ENCODE results near the gene BSDC1.

- TF ChIP-seq CTCF (IDR thresholded peaks at IDR 0.05; ENCODE audit: borderline replicate concordance, extremely low read depth, low read length, poor library complexity, severe bottlenecking), result no peak
- no peak for TF ChIP-seq EZH2 (IDR thresholded peaks at IDR 0.05; ENCODE audit: borderline replicate concordance, low read depth, low read length, severe bottlenecking)
Observed at GRCh38 chr1:32358435-32358834, 35.8 kb downstream of the BSDC1 start.

Measured in DND-41 (cell line).